GM12801 (cell line): Measurements from ENCODE around the gene ARHGEF3.

Experiments
- CTCF ChIP-seq: IDR thresholded peaks from one replicate; pipeline ENCODE4 v1.5.1; 2011; ENCODE audit warnings: control low read depth; ENCODE audit not compliant: insufficient read length; ENCODE audit errors: extremely low read depth

The ARHGEF3 gene

DNA sequence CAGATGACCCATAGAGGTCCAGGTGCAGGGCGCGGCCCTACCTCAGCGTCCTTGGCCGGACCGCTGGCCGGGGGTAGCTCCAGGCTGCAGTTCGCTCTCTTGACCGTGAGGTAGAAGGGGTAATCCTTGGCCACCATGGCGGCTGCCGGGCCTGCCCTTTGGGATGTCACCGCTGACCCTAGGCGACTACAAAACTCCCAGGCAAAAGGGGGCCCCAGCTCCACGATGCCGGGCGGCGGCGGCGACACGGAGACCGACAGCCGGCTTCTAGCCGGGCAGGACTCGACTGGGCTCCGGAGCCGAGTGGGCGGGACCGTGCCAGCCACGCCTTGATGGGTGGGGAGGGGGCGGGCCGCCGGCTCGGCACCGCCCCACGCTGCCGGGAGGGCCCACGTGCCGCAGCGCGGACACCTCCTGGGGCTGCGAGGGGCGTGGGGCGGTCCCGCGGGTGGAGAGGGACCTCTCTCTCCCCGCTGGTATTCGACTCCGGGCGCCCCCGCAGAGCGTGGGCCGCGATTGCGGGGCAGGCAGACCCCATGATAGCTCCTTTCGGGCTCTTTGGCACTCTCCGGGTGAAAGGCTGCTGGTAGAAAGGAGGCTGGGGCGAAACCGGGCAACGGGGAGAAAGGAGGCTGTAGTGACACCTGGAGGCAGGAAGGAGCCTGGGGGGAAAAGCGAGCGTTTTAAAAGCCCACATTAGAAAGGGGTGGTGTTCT, at the start of gene ARHGEF3:
ARHGEF3 (minus strand) TSS at position 288 of the 716 bp plus-strand sequence; CDS start at position 137, 151 bp downstream.
- no peak for TF ChIP-seq CTCF

DNA sequence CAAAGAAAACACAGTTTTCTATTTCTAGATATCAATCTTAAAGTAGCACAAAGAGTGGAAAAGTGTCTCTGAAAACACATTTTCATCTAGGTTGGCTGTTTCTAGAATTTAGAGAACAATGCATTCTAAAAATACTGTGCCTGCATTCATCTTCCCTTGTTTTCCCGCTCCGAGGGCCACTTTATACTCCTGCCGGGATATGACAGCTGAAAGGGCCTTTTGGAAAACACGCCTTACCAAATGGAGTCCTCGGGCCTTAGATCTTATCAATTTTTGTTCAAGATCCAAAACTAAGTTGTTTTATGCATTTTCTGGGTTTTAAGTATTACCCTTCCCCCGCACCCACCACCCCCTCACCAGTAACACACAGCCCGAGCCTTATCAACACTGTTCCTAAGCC, 47.9 kb upstream of the ARHGEF3 start:
- no peak for TF ChIP-seq CTCF

DNA sequence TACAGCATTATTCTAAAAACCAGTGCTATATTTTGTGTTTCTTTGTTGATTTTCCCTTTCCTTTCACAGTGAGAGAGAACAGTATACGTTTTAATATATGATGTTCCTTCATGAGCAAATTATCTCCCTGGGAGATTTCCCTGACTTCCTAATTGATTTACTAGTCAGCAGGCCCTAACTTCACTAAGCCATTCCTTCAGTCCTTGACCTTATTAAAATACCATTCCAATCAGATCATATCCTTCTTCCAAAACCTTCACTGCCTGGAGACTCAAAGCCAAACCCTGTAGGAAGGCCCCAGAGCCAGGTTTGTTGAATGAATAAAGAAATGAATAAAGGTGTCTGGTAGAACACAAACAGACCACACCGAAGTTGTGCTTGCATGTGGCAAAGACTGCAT, 43.8 kb upstream of the ARHGEF3 start:
- no peak for TF ChIP-seq CTCF

DNA sequence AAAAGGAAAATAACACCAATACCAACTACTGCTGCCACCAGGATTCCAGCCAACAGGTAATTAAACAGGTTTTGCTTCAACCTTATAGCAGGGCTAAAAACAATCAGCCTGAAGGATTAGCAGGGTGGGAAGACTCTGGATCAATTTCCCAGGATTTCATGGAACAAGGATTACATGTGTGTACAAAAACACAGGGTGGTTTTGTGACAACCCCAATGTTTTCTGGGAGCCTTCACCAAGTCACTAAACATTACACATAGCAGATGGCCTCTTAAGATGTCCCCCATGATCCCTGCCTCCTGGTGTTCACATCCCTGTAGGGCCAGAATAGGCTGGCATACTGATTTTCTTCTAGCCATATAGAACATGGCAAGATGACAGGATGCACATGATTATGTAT, 42.8 kb upstream of the ARHGEF3 start:
- no peak for TF ChIP-seq CTCF

DNA sequence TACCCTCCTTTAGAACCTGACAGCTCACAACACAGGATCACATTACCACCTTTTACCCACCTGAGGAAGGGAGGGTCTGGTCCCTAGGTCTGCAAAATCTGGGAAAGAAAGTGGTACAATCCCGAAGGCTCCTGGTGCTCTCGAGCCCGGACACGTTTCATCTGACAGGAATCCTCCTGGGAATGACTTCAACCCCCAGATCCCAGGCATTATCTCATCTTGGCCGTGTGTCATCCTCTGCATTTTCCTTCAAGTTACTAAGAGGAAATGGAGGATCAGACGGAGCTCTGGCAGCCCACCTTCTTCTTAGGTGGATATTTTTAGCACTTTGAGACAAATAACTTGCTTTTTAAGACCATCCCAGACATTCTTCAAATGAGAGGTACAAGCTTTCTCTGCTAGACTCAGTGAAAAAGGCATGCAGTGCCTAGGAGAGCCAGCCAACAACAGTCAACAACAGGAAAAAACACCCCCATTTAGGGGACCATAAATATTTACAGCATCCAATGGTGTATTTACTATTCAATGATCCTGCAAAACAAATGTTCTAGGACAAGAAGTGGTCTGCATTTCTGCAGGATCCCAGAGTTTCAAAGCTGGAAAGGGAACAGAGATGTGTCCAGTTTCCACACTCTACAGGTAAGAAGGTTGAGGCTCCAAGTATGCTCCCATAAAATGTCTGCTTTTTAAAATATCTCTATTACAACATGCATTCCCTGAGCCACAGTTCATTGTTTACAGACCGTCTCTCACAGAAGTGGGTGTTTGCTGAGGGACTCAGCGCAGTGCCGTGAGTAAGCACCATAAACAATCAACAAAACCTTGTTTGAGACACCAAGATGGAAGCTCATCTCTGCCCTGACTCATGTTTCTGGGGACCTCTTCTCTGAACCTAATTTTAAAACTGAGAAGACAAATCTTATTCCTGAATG, 38.3 kb upstream of the ARHGEF3 start:
- no peak for TF ChIP-seq CTCF

- TF ChIP-seq CTCF: no peak
Observed at GRCh38 chr3:56838448-56838847, 36.7 kb upstream of the ARHGEF3 start.

DNA sequence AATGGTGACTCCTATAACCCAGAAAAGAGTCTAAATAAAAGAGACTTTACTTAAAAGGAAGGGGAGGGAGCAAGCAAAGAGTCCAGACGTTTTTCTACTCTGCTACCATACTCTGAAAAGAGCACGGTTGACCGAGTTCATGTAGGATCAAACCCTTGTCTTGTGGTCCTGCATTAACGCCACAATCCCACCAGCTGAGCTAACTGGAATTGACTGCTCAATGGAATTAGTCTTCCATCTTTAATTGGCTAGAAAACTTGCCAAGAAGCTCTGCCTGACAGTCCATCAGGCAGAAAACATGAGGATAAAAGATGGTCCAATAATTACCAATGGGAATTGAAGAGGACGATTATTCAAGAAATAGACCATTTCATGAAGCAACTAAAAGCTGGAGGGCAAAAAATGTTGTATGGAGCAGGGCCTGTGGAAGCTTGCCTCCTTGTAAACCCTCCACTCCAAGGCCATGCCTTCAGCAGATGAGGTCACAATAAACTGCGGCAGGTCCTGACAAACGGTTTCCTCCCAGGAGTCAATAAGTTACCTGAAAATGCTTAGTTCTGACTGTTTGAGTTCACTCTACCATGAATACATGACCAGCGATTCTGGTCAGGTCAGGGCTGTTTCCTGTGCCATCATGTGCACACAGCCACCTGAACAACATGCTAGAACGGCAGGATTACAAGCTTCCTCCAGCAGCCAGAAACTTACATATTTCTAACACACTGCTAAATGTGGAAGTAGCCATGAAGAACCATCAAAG, 35.6 kb upstream of the ARHGEF3 start:
- TF ChIP-seq CTCF: no peak
